ENCODE results near the gene CFAP251.

Gene CFAP251

DNA sequence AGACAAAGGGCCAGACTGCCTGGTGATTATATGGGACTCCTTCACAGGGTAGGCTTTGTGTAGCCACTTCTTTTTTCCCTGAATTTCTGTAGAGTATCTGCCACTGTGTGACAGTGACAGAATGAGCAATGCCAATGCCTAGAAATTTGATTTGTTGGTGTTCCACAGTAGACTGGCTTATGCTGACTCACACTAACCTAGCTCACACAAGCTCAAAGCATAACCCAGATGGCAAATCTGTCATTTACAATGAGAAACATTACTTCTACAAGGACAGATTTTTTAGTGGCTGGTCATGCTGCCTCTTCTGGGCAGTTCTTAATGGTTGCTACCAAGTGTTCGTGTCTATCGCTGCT lies 15.9 kb downstream of the CFAP251 start:
- TF ChIP-seq, protein P1, sequence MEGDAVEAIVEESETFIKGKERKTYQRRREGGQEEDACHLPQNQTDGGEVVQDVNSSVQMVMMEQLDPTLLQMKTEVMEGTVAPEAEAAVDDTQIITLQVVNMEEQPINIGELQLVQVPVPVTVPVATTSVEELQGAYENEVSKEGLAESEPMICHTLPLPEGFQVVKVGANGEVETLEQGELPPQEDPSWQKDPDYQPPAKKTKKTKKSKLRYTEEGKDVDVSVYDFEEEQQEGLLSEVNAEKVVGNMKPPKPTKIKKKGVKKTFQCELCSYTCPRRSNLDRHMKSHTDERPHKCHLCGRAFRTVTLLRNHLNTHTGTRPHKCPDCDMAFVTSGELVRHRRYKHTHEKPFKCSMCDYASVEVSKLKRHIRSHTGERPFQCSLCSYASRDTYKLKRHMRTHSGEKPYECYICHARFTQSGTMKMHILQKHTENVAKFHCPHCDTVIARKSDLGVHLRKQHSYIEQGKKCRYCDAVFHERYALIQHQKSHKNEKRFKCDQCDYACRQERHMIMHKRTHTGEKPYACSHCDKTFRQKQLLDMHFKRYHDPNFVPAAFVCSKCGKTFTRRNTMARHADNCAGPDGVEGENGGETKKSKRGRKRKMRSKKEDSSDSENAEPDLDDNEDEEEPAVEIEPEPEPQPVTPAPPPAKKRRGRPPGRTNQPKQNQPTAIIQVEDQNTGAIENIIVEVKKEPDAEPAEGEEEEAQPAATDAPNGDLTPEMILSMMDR (IDR thresholded peaks at IDR 0.05; ENCODE audit: borderline replicate concordance, insufficient read depth, low read depth, low read length) = no peak
- H3K4me3 ChIP-seq (ENCODE audit: low read depth, low read length) = no peak overlapping the region

DNA sequence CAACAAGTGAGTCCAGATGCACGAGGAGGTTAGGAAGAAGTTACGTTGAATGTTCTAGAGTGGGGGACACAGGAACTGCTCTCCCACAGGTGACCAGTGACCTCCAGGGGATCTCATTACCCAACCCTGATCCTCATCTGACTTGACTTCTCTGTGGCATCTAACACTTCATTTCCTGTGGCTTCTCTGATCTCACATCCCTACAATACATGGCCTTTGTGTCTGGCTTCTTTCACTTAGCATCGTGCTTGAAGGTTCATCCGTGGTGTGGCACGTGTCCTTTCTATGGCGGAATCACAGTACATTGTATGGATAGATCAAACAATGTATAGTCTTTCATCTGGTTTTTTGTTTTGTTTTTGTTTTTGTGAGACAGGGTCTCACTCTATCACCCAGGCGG lies 19.3 kb downstream of the CFAP251 start:
- no peak overlapping the region for H3K4me3 ChIP-seq (ENCODE audit: low read depth, low read length)
- TF ChIP-seq, protein P1 (IDR thresholded peaks at IDR 0.05; ENCODE audit: borderline replicate concordance, insufficient read depth, low read depth, low read length) = no peak

DNA sequence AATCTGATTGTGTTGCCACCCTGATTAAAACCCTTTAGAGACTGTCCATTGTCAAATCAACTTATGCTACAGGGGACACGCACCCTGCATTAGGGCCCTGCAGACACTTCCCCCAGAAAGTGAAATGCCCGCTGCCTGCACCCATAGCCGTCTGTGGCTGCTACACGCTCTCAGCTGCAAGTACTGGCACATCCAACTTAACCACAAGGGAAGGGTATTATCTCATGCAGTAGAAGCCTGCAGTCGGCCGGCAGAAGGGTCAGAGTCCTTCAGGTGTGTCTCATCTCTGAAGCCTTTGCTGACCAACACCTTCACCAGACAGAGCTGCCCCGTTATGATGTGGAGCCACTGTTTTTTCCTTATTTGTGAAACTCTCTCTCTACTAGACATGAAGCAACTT lies 20.8 kb downstream of the CFAP251 start:
- H3K4me3 ChIP-seq (ENCODE audit: low read depth, low read length) = no peak overlapping the region
- TF ChIP-seq, protein P1 (IDR thresholded peaks at IDR 0.05; ENCODE audit: borderline replicate concordance, insufficient read depth, low read depth, low read length) = no peak

DNA sequence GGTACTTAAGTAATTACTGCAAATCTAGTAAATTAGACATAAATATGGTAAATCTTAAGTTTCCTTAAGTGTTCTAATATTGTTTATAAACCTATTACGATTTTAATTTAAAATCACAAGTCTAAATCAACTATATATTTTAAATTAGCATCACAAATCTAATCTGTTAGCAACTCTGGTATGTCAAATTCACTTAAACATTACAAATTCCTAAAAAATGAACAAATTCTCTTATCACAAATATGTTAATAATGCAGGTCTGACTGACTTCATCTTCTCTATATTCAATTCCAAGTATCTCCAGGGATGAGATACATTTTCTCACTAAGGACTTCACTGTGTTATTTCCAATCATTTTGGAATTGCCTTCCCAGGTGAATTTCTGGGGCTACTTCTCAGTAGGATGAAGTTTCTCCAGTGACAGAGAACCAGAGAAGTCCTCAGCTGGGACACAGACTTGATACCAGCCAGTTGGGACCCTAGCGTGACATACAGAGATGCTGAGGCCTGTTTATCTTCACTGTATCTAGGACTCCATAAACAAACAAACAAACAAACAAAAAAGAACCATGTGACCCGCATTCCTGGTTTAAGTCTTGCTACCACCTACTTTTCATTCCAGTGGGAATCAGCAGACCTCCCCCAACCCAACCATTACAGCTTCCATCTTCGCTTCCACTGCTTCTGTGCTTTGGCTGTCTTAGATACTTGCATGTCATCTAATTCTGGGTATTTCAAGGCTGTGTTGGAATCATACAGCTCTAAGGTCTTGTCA lies 21.8 kb downstream of the CFAP251 start:
- TF ChIP-seq, protein P1 (IDR thresholded peaks at IDR 0.05; ENCODE audit: borderline replicate concordance, insufficient read depth, low read depth, low read length) = no peak
- H3K4me3 ChIP-seq (ENCODE audit: low read depth, low read length) = no peak overlapping the region

DNA sequence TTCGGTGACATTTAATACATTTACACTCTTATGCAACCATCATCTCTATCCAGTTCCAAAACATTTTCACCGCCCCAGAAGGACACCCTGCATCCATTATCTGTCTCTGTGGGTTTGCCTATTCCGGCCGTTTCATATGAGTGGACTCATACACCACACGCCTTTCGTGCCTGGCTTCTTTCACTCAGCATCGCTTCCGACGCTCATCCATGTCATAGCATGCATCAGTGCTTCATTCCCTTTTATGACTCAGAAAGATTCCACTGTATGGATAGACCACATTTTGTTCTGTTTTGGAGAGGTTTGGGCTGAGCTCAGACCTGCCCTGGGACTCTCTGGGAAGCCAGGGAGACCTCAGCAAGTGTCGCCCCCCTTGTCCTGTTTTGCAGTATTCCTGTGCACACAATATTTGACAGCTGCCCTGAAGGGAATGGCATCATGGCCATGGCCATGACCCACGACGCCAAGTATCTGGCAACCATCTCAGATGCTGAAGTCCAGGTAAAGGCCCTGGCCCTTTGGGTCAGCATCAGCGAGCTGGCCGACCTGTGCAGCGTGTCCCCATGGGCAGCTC lies 23.8 kb downstream of the CFAP251 start:
- H3K4me3 ChIP-seq (ENCODE audit: low read depth, low read length) = no peak overlapping the region
- TF ChIP-seq, protein P1 (IDR thresholded peaks at IDR 0.05; ENCODE audit: borderline replicate concordance, insufficient read depth, low read depth, low read length) = no peak

DNA sequence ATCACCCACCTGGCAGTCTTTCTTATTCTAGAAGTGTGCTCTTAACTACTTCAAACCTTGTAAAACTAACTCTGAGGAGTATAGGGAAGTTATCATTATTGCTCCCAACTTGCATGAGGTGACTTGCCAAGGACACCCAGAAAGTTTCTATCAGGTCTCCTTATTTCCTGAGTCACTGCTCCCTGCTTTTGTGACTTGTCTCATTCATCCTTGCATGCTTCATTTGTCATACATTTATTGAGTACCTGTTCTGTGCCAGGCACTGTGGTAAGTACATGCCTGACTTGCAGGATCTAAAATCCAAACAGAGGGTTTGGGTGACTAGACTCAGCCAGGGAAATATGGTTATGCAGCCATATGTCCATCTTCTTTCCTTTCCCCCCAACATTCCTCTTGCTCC lies 25.5 kb downstream of the CFAP251 start:
- TF ChIP-seq, protein P1 (IDR thresholded peaks at IDR 0.05; ENCODE audit: borderline replicate concordance, insufficient read depth, low read depth, low read length) = no peak
- H3K4me3 ChIP-seq (ENCODE audit: low read depth, low read length) = no peak overlapping the region

All from GM12875 (cell line).